Medulla oblongata (tissue), 1 donor: ENCODE results near the gene NLK.

Source experiments
- DNase-seq: peaks from one replicate; pipeline ENCODE4 v3.0.0-alpha.2; 2015; ENCODE audit errors: extremely low spot score

The NLK gene

DNA sequence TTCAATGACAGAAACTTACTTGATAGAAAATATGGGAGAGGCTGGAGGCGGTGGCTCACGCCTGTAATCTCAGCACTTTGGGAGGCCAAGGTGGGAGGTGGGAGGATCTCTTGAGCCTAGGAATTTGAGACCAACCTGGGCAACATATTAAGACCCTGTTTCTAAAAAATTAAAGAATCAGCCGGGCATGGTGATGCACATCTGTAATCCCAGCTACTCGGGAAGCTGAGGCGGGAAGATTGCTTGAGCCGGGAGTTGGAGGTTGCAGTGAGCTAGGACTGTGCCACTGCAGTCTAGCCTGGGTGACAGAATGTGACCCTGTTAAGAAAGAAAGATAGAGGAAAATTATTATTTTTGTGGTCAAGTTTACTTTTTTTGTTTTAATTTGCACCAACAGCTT, 2.1 kb upstream of the NLK start:
- DNase-seq = no peak

DNA sequence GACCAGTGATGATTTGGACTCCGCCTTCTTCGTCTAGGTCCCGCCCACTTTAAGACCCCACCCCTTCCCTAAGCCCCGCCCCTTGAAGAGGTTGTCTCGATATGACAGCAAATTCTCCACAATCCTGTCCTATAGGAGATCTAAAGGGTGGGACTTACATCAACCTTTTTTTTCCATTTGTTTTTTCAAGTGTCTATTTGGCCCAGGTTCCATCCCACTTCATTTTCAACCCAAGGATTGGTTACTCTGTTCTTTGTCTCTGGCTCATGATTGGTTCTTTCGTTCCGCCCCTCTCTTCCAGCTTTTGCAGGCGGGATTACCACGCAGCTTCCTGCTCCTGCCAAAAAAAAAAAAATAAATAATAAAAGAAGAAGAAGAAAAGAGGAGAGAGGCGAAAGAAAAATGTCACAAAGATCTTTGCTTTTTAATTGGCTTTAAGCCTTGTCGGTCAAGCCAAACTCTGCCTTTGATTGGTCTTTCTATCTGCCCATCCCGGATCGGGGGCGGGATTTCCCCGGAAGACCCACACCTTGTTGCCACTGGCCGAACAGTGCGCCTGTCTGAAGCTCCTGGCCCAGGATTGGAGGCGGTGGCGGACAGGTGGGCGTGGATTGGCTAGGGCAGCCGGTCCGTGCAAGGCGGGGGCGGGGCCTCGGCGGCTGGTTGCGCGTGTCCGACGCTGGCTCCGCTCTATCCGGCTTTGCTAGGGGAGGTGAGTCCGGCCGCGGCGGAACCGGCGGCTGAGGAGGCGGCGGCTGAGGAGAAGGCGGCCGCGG, 1.2 kb upstream of the NLK start:
- peak; percentile 99 for DNase-seq

DNA sequence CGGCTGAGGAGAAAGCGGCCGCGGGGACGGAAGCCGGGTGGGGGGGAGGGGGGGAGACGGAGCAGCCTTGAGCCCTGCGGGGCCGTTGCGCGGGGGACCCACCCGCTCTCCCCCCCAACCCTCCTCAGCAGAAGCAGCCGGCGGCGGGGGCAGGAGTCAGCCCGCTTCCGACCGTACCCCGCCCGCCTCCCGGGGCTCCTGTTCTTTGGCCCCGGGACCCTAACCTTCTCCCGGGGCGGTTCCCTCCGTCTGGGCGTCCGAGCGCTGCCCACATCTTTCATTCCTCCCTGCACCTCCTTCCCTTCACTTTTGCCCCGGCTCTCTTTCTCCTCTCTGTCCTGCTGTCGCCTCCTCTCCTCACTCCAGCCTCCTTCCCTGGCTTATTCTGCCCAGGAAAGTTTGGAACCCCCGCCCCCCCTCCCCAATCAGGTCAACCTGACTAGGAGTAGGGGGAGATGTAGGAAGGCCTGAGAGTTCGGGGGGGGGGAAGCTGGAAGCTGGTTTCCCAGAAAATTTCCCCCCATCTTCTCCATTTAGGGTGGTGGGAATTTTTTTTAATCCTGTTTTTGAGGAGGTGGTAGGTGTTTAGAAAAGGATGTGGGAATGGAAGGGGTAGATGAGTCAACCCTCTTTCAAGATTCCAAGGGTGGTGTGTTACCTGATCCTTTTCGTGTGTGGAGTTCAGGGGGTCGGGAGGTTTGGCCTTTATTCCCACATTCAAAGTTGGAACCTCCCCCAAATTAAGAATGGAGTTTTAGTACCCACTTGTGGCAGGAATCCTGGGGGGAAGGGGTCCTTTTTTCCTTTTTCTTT, 427 bp upstream of the NLK start:
- no peak for DNase-seq

DNA sequence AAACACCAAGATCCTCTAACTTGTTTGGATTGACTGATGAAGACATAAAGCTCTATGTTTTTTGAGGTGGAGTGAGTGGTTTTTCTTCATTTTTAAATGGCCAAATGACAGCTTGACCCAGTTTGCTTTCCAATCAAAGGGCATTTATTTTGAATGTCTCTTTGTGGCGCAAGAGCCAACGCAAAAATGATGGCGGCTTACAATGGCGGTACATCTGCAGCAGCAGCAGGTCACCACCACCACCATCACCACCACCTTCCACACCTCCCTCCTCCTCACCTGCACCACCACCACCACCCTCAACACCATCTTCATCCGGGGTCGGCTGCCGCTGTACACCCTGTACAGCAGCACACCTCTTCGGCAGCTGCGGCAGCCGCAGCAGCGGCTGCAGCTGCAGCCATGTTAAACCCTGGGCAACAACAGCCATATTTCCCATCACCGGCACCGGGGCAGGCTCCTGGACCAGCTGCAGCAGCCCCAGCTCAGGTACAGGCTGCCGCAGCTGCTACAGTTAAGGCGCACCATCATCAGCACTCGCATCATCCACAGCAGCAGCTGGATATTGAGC, 329 bp downstream of the NLK start:
- no peak for DNase-seq

DNA sequence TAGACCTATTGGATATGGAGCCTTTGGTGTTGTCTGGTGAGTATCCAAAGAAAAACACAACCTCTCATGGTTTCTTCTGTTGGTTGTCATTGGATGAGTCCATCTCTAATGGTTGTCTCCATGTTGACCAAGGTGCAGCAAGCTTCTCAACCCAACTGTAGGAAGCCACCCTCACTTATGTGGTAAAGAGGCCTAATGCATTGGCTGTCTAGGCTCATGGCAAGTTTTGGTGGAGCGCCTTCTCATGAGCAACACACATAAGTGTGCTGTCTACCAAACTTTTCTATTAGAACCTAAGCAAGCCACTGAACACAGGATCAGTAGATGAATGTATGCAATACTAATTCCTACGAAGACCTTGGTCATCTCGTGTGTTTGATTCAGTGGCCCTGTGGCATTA, 819 bp downstream of the NLK start:
- no peak for DNase-seq

DNA sequence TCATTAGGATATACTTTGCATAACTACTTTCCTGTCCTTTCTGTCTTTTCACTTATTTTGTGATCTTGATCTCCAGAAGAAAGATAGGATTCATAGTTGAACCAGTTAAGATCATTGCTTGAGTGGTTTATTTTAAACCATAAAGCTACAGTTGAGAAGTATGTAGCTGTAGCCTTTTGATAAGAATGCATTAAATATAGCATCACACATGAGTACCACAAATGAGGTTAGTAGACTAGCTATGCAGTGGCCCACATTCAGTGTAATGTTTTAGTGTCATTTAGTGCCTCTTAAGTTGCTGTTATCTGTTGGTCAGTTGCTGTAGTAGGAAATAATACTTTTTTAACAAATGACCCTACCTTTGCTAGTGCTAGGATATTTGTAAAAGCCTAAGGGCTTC, 1.3 kb downstream of the NLK start:
- DNase-seq = no peak

DNA sequence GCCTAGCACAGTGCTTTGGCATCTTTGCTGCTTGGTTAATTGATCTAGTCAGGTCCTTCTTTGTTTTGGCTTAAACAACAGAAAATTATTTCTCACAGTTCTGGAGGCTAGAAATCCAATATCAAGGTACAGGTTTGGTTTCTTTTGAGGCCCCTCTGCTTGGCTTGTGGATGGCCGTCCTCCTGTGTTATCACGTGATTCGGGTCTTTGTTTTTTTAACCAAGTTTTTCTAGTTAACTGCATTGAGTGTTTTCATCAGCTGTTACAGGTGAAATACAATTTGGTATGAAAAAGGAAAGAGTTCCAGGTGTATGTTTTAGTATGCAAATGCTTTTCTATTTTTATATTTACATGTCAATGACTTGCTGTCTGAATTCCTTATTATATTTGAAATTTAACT, 2.8 kb downstream of the NLK start:
- DNase-seq = no peak

DNA sequence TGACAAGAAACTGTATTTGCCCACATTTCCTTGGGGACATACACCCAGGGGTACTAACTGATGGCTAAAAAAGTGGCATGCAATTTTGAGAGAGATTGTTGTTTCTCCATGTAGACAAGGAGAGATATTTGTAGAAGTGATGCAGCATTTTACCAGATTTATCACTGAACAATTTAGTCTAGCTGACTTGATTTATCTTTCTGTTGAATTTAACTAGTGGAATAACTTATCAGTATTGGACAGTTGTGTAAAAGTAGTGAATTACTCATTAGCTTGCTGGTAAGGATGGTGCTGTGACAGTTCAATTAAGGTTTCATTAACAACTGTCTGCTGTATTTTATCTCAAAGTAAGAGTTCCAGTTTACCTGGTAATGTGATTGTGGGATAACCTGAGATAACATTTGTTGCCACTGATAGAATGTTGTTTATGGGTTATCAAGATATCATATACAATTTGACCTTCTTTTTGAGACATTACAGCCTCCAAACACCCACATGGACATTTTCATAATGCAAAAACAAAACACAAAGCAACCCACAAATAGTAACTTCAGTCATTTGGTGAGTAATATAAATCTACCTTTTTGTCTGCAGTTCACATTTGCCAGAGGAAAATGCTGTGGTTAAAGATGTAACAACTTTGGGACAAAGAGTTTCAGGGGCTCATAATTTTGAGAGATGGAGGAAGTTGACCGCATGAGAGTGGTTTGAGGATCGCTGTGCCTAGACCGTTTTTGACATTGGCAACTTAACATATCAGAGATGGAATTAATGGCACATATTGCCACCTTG, 3.8 kb downstream of the NLK start:
- no peak for DNase-seq

DNA sequence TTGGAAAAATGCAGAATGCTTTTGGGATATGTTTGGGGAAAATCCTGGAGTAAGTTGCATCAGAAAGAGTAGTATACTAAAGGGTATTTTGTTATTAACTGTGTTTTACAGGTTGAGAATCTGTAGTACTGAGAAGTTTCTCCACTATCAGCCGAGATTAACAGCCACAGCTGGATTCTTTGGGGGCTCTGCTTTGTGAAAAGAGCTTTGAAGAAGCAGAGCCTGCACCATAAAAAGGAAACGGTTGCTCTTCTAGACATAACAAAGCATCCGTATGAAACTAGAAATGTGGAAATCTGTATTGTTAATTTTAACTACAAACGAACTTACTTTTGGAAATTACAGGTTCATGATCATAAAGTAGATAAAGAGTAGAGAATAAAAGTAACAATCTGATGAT, 5.3 kb downstream of the NLK start:
- DNase-seq = no peak

DNA sequence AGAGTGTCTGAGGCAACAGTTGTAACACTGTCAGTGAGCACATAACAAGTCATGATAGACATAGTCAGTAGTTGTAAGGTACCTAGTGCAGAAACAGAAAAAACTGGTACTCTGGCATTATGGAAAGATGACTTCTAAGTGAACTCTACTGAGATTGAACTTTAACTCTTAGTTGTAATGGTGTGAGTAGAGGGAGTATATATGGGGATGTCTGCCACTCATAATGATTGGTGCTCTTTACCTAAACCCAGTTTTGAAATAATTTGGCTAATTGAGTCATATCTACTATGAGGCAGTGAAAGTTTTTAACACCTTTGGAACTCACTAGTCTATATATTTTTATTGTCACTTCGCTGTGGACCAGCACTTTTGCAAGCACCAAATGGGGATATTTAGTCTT, 6.6 kb downstream of the NLK start:
- DNase-seq = no peak

DNA sequence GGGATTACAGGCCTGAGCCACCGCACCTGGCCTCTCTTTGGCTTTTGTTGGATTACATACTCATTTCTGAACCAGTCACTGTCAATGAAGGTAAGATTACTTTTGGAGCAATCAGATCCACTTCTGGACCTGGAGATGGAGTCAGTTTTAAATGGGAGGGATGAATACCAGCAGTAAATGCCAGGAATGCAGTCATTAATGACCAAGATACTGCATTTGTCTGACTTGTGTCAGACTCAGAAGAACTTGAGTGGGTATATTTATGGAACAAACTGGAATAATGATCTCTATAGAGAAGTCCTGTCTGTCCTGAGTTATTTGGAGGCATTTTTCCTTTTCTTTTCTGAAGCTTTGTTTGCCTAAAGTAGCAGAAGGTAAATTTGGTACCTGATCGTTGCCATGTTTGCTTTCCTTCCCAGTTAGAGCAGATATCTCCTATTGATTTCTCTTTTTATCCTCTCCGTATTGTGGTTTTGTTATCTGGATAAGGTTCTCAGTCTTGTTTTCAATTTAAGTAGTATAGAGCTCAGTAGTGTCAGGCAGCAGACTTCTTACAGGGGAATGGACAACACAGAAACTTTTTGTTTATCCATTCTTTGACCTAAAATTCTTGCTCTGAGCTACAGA, 10.7 kb downstream of the NLK start:
- no peak for DNase-seq

DNA sequence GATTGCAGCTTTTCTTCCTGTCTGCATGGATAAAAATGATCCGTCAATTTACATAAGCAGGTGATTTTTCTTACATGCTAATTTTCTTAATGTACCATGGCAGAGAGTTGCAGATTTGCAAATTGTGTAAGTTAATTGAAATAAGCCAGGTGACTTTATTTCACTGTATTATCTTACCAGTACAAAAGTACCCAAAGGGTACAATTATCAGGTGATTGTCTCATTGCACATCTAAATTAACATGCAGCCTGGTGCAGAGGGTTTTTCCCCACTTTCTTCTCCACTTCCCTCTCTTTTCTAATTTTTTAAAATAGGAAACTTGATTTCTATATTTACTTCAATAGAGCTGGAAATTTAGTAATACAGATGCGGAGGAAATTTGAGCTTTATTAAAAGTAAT, 11.2 kb downstream of the NLK start:
- no peak for DNase-seq

DNA sequence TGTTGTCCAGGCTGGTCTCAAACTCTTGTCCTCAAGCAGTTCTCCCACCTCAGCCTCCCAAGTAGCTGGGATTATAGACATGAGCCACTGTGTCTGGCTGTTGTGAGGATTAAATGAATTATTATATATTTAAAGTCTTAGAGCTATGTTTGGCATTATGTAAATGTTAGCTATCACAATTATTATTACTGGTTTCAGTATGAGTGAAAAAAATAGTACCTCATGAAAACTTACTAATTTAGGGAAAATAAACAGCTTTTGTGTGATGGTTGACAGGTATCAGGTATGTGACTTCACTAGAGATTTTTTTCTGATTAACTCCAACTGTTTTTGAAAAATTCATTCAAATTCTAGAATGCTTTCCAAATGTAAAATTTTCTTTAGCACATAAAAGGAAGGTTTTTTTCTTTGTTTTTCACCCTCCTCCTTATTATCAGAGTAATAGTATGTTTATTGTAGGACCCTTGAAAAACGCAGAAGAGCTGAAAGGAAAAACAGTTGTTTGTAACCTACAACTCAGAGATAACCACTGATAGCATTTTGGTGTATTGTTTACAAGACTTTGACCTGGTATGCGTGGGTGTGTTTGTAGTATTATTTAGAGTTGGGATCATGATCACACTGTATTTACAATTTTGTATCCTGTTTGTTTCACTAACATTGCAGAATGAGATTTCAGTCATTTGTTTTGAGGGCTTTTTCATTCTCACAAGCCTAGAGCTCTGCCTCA, 13.2 kb downstream of the NLK start:
- DNase-seq = no peak

DNA sequence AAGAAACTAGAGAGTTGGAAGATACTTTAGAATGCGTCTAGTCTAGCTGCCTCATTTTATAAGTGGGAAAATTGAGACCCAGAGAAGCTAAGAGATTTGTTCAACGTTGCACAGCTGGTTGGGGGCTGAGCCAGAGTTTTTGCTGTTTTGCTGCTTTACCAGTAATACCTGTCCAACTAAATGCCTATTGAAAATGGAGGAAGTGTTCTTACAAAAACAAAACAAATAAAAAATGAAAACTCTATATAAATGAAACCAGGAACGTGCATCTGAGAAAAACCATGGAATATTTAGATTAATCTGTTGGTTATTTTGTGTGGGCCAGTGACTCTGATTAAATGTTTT, 13.8 kb downstream of the NLK start:
- no peak for DNase-seq

DNA sequence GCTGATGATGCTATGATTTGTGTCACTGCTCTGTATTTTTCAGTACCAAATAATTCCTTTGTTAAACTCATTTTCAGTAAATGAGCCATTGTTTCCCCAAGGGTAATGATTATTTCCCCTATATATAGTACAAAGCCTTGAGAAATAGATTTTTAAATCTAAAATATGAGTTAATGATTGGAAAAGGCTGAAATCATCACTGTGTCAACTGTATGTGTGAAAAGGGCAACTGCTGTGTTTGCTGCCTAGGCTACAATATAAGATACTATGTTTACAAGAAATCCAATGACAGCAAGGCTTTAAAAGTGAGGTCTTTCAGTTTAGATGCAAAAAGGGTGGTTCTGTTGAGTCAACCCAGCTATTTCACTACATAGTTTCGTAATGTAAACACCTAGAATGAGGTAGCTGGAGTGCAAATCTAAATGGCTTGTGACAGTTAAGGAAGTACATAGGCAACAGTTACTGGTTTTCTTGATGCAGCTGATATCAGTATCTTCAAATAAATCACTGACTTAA, 15.3 kb downstream of the NLK start:
- DNase-seq = no peak

DNA sequence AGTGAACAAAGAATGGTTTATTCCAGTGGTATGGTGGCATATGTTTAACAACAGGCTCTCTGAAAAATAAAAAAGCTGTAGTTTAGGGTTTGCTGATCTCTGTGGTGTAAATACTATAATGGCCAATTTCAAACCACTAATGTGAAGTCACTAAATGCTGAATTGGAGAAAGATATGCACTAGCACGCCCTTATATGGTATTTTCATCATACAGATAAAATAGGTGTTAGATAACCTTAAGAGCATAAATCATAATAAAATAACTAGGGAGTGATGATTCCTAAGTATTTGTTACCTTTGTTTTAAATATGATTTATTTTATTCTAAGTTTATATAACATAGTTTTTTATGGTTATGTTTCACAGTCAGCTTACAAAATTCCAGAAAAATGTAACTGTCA, 17.2 kb downstream of the NLK start:
- DNase-seq = no peak

DNA sequence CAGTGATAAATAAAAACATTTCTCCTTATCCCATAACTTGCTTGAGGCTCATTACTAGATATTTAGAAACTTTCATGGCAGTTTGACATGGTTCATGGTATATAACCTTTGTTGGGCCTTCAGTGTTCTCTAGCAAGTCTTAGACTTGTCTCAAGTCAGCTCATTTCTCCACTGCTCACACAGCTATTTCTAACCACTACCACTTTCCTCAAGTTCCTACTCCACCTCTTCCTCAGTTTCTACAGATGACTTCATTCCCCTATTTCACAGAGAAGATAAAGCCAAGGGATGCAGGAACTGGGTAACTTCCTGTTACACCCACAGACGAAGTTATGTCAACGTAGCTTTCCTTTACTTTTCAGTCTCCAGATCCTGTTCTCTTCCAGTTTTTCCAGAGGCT, 23.2 kb downstream of the NLK start:
- no peak for DNase-seq

DNA sequence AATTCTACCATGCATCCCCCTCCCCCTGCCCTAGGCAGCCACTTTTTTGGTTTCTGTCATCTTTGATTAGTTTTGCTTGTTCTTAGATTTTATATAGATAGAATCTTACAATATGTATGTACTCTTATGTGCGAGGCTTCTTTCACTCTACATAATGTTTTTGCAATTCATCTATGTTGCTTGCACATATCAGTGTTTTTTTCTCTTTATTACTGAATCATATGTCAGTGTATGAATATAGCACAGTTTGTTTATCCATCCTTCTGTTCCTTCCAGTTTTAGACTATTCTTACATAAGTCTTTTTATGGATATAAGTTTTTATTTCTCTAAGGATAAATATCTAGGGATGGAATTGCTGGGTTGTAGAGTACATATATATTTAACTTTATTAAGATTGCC, 26.6 kb downstream of the NLK start:
- no peak for DNase-seq

DNA sequence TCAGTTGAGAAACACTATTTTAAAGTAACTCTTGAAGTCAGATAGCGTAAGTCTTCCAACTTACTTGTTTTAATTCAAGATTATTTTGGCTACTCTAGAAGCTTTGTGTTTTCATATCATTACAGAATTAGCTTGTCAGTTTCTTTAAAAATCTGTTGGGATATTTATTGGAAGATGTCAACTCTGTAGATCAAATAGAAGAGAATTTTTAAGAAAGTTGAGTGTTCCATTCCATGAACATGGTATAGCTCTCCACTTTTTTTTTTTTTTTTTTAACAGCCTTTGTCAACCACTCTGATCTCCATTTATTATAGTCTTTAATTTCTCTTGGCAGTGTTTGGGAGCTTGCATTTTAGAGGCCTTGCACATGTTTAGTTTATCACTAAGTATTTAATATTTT, 28.7 kb downstream of the NLK start:
- DNase-seq = no peak

DNA sequence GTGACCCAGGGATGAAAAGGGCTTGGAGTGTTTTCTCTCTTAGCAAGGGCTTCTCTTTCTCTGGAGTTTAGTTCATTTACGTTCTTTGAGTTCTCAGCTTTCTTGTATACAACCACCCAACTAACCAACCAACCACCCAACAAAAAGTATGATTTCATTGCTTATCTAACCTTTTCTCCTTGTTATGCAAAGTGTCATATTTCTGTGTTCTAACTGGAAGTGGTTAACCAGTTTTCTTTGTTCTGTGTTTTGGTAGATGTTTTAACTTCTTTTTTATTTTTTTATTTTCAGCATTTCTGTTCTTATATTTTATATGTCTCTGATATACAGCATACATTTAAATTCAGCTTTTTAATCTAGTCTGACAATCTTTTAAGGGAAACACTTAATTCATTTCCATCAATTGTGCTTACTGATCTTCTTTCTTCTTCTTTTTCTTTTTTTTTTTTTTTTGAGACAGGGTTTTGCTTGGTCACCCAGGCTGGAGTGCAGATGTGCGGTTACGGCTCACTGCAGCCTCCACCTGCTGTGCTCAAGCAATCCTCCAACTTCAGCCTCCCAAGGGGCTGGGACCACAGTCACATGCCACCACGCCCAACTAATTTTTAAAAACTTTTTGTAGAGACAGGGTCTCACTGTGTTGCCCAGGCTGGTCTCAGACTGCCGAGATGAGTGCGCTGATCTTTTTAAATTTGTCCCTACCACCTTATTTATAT, 29.6 kb downstream of the NLK start:
- no peak for DNase-seq
